ENCODE measurements around the gene DNASE2.

Gene DNASE2, protein sequence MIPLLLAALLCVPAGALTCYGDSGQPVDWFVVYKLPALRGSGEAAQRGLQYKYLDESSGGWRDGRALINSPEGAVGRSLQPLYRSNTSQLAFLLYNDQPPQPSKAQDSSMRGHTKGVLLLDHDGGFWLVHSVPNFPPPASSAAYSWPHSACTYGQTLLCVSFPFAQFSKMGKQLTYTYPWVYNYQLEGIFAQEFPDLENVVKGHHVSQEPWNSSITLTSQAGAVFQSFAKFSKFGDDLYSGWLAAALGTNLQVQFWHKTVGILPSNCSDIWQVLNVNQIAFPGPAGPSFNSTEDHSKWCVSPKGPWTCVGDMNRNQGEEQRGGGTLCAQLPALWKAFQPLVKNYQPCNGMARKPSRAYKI

DNA sequence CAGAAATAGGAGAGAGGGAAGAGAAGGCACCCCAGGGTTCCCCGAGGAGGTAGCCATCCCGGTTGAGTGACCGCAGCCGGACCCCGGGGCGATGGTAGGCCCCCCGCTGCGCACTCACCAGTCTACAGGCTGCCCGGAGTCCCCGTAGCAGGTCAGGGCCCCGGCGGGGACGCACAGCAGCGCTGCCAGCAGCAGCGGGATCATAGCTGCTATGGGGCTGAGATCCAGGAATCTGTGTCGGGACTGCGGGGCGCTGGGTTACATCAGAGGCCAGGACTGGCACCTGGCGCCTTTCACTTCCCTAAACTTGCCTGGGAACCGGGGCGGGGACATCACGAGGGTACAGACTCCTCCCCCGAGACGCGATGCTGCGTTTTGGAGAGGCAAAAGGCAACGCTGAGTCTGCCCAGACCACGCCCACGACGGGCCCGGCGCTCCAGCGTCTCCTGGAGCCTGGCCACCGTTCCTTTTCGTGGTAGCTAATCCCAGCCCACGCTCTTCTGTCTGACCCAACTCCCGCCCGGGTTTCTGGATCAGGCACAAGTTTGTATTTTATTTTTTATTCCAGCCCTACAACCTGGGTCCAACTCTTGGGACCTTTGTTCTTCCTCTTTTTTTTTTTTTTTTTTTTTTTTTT lies at the start of gene DNASE2:
Gene DNASE2, minus strand, starts transcription at position 278 of the 637 bp plus-strand sequence. Its CDS starts 74 bp downstream, at position 204.
- TF ChIP-seq, protein P1, sequence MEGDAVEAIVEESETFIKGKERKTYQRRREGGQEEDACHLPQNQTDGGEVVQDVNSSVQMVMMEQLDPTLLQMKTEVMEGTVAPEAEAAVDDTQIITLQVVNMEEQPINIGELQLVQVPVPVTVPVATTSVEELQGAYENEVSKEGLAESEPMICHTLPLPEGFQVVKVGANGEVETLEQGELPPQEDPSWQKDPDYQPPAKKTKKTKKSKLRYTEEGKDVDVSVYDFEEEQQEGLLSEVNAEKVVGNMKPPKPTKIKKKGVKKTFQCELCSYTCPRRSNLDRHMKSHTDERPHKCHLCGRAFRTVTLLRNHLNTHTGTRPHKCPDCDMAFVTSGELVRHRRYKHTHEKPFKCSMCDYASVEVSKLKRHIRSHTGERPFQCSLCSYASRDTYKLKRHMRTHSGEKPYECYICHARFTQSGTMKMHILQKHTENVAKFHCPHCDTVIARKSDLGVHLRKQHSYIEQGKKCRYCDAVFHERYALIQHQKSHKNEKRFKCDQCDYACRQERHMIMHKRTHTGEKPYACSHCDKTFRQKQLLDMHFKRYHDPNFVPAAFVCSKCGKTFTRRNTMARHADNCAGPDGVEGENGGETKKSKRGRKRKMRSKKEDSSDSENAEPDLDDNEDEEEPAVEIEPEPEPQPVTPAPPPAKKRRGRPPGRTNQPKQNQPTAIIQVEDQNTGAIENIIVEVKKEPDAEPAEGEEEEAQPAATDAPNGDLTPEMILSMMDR (IDR thresholded peaks at IDR 0.05; ENCODE audit: insufficient read depth, low read length, missing control alignments), result no peak
- CTCF ChIA-PET, result interaction anchor here (0.6 to 3.4 kb wide), 12 partner anchors 9 to 277 kb away, joined by 3 to 24 read pairs (median 4); partner anchors contain the start of gene GCDH

DNA sequence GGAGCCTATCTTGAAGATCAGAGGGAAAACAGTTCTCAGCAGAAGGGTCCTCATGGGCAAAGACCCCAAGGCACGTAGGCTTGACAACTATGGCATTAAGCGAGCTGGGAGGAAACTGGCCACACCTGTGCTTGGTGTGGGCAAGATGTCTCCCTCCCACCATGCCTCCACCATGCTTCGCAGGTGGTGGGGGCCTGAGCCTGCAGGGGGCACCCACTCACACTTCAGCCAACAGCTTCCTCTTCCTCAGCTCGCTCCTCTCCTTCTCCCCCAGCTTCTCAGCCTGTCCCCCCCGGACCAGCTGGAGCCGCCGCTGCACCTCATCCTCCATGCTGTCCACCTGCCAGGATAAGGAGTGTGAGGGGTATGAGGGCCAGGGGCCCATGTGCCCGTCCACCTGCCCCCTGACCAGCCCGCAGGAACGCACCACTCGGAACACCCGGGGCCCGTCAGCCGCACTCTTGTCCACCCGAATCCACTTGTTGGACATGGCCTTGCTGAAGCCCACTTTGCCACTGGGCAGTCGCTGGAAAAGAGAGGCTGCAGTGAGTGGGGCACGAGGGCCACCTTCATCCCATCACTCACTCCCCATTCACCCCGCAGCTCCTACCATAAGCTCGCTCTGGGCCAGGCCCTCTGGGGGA lies 48.9 kb upstream of the DNASE2 start:
- TF ChIP-seq, protein P1 (IDR thresholded peaks at IDR 0.05; ENCODE audit: insufficient read depth, low read length, missing control alignments), result no peak
- ChIA-PET CTCF (interaction anchor here (1.2 to 4.1 kb wide), 2 partner anchors 35 to 164 kb away, joined by 3 to 20 read pairs; no protein-coding TSS in a partner anchor), POLR2A (no interaction called here)
- no peak for DNase-seq (ENCODE audit: low read depth, low spot score)
- H3K4me3 ChIP-seq (ENCODE audit: low read depth, low read length), result no peak overlapping the region

More for the DNA sequence above, at the start of gene DNASE2:
- POLR2A ChIA-PET, result interaction anchor here (0.7 to 2.4 kb wide), 3 partner anchors 9 to 548 kb away, joined by 3 to 9 read pairs (median 3); partner anchors contain the start of gene GCDH
- H3K4me3 ChIP-seq (ENCODE audit: low read depth, low read length), result peak within 1 kb of the TSS; percentile 75
- DNase-seq (ENCODE audit: low read depth, low spot score), result peak; percentile 31

DNA sequence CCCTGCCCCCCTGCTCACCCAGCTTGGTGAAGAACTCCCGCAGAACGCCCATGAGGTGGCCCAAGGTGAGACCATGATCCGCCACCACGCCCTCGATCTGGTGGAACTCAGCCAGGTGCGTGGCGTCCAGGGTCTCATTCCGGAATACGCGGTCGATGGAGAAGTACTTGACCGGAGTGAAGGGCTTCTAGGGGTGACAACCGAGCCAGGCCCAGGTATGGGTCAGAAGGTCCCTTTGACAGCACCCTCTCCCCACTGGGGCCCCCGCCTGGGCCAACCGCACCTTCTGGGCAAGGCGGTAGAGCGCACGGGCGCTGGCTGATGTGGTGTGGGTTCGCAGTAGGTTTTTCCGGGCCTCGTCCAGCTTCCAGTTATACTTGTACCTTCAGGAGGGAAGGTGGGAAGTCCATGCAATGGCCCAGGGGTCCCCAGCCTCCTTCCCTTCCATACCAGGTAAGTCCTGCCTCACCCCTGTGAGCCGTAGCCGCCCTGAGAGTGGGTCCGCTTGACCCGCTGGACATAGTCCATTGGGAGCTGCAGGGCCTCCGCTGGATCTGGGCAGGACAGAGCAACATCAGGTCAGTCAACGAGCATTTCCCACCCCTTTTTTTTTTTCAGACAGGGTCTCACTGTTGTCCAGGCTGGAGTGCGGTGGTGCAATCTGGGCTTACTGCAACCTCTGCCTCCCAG lies 43.5 kb upstream of the DNASE2 start:
- DNase-seq (ENCODE audit: low read depth, low spot score), result no peak
- TF ChIP-seq, protein P1 (IDR thresholded peaks at IDR 0.05; ENCODE audit: insufficient read depth, low read length, missing control alignments), result no peak
- ChIA-PET CTCF (no interaction called here), POLR2A (no interaction called here)
- H3K4me3 ChIP-seq (ENCODE audit: low read depth, low read length), result no peak overlapping the region

DNA sequence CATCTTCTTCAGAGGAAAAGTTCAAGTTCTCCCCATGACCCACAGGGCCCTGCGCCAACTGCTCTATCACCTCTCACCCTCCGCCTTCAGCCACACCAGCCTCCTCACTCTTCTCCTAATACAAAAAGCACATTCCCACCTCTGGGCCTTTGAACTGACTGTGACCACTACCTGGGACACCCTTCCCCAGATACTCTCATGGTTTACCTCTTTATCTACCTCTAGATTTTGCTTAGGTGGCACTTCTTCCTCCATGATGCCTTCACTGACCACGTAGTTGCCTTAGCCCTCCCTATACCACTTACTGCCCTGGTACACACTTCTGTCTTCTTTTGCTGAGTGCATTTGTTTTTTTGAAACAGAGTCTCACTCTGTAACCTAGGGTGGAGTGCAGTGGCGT lies 41.7 kb upstream of the DNASE2 start:
- no peak for DNase-seq (ENCODE audit: low read depth, low spot score)
- POLR2A ChIA-PET, result no interaction called here
- no peak overlapping the region for H3K4me3 ChIP-seq (ENCODE audit: low read depth, low read length)
- TF ChIP-seq, protein P1 (IDR thresholded peaks at IDR 0.05; ENCODE audit: insufficient read depth, low read length, missing control alignments), result no peak
- CTCF ChIA-PET, result interaction anchor here (1.3 kb wide), 1 partner anchor 9 kb away, joined by 6 read pairs; no protein-coding TSS in a partner anchor

DNA sequence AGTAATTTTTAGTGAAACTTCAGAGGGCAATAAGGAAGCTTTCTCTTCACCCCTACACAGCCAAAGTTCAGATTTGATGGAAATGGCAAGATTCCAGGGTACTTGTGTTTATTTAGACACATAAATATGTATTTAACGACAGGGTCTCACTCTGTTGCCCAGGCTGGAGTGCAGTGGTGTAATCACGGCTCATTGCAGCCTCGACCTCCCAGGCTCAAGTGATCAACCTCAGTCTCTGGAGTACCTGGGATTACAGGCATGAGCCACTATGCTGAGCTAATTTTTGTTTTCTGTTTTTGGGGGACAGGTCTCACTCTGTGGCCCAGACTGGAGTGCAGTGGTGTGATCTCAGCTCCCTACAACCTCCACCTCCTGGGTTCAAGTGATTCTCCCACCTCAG lies 39.8 kb upstream of the DNASE2 start:
- TF ChIP-seq, protein P1 (IDR thresholded peaks at IDR 0.05; ENCODE audit: insufficient read depth, low read length, missing control alignments), result no peak
- POLR2A ChIA-PET, result interaction anchor here (1.3 kb wide), 1 partner anchor 12 kb away, joined by 5 read pairs; no protein-coding TSS in a partner anchor
- CTCF ChIA-PET, result interaction anchor here (0.9 to 1.8 kb wide), 3 partner anchors 12 to 160 kb away, joined by 3 to 6 read pairs (median 4); partner anchors contain the start of gene FARSA
- no peak overlapping the region for H3K4me3 ChIP-seq (ENCODE audit: low read depth, low read length)
- DNase-seq (ENCODE audit: low read depth, low spot score), result no peak
